A549 (cell line): ENCODE measurements around the gene PGPEP1. TPM values are rescaled to one million over a fixed set of nuclear protein-coding genes. Genes with fewer than 3 reads are reported as not detected.

ENCODE experiments used
- ATAC-seq, 2 experiments: fragments of 200-7000 bp in 1 of 2; fragments of >200 bp in 1 of 2; cut with Nextera tagmentation in 1 of 2; cut with Tn5 transposase in 1 of 2; 3 replicates each; pipeline versions ENCODE4 v1.8.0 to v1.9.1; 2018 to 2020; ENCODE audit warnings: mild to moderate bottlenecking in 1 of 2, moderate library complexity in 1 of 2
- CTCF ChIA-PET: fragments of 300-600 bp; sonication (Branson Sonifier 250); formaldehyde crosslinking; extraction: SDS; loops from one replicate; lab custom pipeline; 2021; ENCODE audit warnings: antibody characterized with exemption, inconsistent platforms; lab: Yijun Ruan, JAX
- POLR2A ChIA-PET: fragments of 350-600 bp; formaldehyde crosslinking; extraction: SDS; loops from one replicate; lab custom pipeline; 2021; ENCODE audit warnings: antibody characterized with exemption, inconsistent platforms; lab: Yijun Ruan, JAX
- DNase-seq, 2 experiments: peaks; one replicate each; pipeline versions ENCODE4 v3.0.0 to v3.0.0-alpha.2; 2011 to 2016; ENCODE audit warnings: low read depth in 1 of 2, low spot score in 1 of 2
- FAIRE-seq: peaks from 2 replicates; lab custom pipeline; 2011; peaks lifted over from hg19 to GRCh38; lab: Jason Lieb, UNC
- H3K27ac ChIP-seq, 2 experiments: fragments of >200 bp; sonication (Bioruptor Twin); formaldehyde crosslinking; 3 replicates each; pipeline ENCODE4 v1.5.1; 2016 to 2017
- H3K4me1 ChIP-seq: fragments of >200 bp; sonication (Bioruptor Twin); formaldehyde crosslinking; 3 replicates; pipeline ENCODE4 v1.6.1; 2016
- H3K4me2 ChIP-seq: fragments of >200 bp; sonication (Bioruptor Twin); formaldehyde crosslinking; 3 replicates; pipeline ENCODE4 v1.6.1; 2016
- H3K4me3 ChIP-seq: fragments of >200 bp; sonication (Bioruptor Twin); formaldehyde crosslinking; 3 replicates; pipeline ENCODE4 v1.5.1; 2016
- H3K9me3 ChIP-seq: fragments of >200 bp; sonication (Bioruptor Twin); formaldehyde crosslinking; 3 replicates; pipeline ENCODE4 v1.6.1; 2016
- CBX2 ChIP-seq: fragments of 200-600 bp; sonication (generic); IDR thresholded peaks from 2 replicates; pipeline ENCODE4 v1.6.1; 2016; ENCODE audit warnings: low read depth, mild to moderate bottlenecking, borderline replicate concordance
- CEBPB ChIP-seq, 2 experiments: fragments of >200 bp in 1 of 2; sonication (Bioruptor Twin) in 1 of 2; formaldehyde crosslinking in 1 of 2; IDR thresholded peaks; 2 replicates each; pipeline ENCODE4 v1.6.1; 2012 to 2016
- EHF ChIP-seq: fragments of 250-450 bp; sonication (Bioruptor Pico); IDR thresholded peaks from 2 replicates; pipeline ENCODE4 v1.5.0; 2020; ENCODE audit warnings: mild to moderate bottlenecking
- EHMT2 ChIP-seq: fragments of 200-600 bp; sonication (generic); IDR thresholded peaks from 2 replicates; pipeline ENCODE4 v1.6.1; 2016; ENCODE audit warnings: antibody characterized with exemption, low read depth, mild to moderate bottlenecking, moderate library complexity
- FOSL2 ChIP-seq, 2 experiments: fragments of 450-650 bp in 1 of 2; fragments of >200 bp in 1 of 2; sonication (Bioruptor Twin) in 1 of 2; formaldehyde crosslinking; IDR thresholded peaks; 2 replicates each; pipeline versions ENCODE4 v1.5.0 to v1.6.1; 2016 to 2020; ENCODE audit warnings: mild to moderate bottlenecking in 1 of 2, moderate library complexity in 1 of 2
- HDAC2 ChIP-seq: fragments of 200-600 bp; sonication (generic); IDR thresholded peaks from 2 replicates; pipeline ENCODE4 v1.6.1; 2016
- HOXA7 ChIP-seq: fragments of 250-450 bp; sonication (Bioruptor Pico); IDR thresholded peaks from 2 replicates; pipeline ENCODE4 v1.5.0; 2020; ENCODE audit warnings: mild to moderate bottlenecking, moderate library complexity
- REST ChIP-seq: fragments of 200-600 bp; sonication (generic); IDR thresholded peaks from 2 replicates; pipeline ENCODE4 v1.6.1; 2016; ENCODE audit warnings: antibody characterized with exemption, mild to moderate bottlenecking, moderate library complexity
- RNF2 ChIP-seq: fragments of 200-600 bp; sonication (generic); IDR thresholded peaks from 2 replicates; pipeline ENCODE4 v1.6.1; 2016; ENCODE audit warnings: low read depth, mild to moderate bottlenecking, antibody characterized with exemption, moderate library complexity, borderline replicate concordance
- TP53 ChIP-seq: fragments of 250-450 bp; sonication (Bioruptor Pico); IDR thresholded peaks from 2 replicates; pipeline ENCODE4 v1.5.0; 2021; ENCODE audit warnings: mild to moderate bottlenecking, moderate library complexity
- ZFP36 ChIP-seq: fragments of 450-650 bp; IDR thresholded peaks from 2 replicates; pipeline ENCODE4 v1.6.1; 2014; ENCODE audit warnings: borderline replicate concordance; ENCODE audit not compliant: partially characterized antibody
- WGBS: methylation state at CpG from one replicate; pipeline ENCODE4 v1.1.6; 2017; ENCODE audit errors: missing lambda C conversion rate; 5-methylcytosine and 5-hydroxymethylcytosine counted together
- polyA plus RNA-seq, 4 experiments: library from polyadenylated mRNA; depleted of rRNA in 3 of 4; stranded (reverse); fragments of >200 nt; fragmentation: RNase III in 1 of 4; extraction: RNeasy Plus Mini Kit Qiagen cat#74134 plus additional on column Dnase treatment in 1 of 4; gene quantifications; 2 replicates in 3 of 4; 3 replicates in 1 of 4; pipeline ENCODE4 v1.2.3, GENCODE V29; 2011 to 2017
- TF ChIP-seq, protein P1 (sequence below): fragments of >200 bp; sonication (Bioruptor Twin); formaldehyde crosslinking; IDR thresholded peaks from 3 replicates; pipeline ENCODE4 v1.6.1; 2016
- TF ChIP-seq, protein P2 (sequence below): fragments of 250-450 bp; sonication (Bioruptor Pico); IDR thresholded peaks from 2 replicates; pipeline ENCODE4 v1.5.0; 2021; ENCODE audit warnings: mild to moderate bottlenecking, moderate library complexity, borderline replicate concordance
- TF ChIP-seq, protein P3 (sequence below): fragments of 150-350 bp; IDR thresholded peaks from 2 replicates; pipeline ENCODE4 v1.6.1; 2014; ENCODE audit warnings: low read depth, mild to moderate bottlenecking, low read length

The PGPEP1 gene
- polyA plus RNA-seq, 2 of the 4 experiments (the other 2 are of a cell fraction): 5.3 to 7.1 TPM

DNA sequence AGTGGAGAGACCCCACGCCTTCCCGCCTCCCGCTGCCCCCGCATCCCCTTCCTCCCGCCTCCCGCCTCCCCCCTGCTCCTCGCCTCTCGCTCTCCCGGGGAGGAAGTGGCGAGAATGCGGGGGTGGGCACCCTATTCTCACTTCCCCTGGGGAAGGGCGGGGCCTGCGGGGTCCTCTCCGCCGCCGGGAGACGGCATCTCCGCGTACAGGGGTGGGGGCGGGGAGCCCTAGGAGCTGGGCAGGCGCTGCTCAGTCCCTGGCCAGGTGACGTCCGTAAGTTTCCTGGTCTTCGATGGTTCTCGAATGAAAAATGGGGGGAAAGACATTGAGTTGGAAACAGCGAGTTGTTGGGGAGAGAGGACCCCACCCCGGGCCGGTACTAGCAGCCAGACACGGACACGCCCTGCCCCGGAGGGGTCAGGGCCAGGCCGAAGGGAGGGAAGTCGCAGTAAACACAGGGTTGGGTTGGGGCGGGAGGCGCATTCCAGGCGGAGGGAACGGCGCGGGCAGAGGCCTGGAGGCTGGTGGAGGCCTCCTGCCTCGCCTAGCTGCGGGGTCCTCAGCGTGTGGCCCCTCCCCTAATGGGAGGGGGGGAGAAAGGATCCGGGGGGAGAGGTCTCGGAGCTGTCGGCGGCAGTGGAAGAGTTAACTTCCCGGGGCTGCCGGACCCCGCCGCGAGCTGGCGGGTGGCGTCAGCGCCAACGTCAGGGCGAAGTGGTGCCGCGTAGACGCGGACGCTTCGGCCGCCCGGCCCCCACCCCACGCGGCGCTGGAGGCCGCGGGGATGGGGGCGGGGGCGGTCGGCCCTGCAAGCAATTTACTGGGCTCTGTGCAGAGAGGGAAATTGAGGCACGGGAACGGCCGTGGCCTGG, 48.6 kb upstream of the PGPEP1 start (continued):
- TF ChIP-seq TP53 (CRISPR knock-in tag): no peak
- TF ChIP-seq EHMT2: no peak
- TF ChIP-seq, protein P1, sequence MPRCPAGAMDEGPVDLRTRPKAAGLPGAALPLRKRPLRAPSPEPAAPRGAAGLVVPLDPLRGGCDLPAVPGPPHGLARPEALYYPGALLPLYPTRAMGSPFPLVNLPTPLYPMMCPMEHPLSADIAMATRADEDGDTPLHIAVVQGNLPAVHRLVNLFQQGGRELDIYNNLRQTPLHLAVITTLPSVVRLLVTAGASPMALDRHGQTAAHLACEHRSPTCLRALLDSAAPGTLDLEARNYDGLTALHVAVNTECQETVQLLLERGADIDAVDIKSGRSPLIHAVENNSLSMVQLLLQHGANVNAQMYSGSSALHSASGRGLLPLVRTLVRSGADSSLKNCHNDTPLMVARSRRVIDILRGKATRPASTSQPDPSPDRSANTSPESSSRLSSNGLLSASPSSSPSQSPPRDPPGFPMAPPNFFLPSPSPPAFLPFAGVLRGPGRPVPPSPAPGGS: peak; percentile 20; the same call in 2 of the 3 replicates
- TF ChIP-seq, protein P2, sequence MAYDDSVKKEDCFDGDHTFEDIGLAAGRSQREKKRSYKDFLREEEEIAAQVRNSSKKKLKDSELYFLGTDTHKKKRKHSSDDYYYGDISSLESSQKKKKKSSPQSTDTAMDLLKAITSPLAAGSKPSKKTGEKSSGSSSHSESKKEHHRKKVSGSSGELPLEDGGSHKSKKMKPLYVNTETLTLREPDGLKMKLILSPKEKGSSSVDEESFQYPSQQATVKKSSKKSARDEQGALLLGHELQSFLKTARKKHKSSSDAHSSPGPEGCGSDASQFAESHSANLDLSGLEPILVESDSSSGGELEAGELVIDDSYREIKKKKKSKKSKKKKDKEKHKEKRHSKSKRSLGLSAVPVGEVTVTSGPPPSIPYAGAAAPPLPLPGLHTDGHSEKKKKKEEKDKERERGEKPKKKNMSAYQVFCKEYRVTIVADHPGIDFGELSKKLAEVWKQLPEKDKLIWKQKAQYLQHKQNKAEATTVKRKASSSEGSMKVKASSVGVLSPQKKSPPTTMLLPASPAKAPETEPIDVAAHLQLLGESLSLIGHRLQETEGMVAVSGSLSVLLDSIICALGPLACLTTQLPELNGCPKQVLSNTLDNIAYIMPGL (CRISPR knock-in tag): no peak
- TF ChIP-seq RNF2: no peak

DNA sequence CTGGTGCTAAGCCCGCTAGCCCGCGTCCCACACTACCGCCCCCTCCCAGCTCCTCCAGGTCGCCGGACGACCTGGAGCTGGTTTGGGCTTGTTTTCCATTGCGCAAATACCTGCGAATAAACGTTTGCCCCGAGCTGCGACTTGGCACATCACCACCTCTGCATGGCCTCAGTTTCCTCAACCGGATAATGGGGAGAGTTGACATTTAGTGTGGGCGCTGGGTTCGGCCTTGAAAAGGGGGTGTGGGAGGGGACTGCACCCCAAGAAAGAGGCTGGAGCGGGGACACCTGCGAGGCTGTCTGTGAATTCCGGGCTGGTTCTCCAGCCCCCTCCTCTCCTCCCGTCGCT, 48.0 kb upstream of the PGPEP1 start:
- Histone ChIP-seq H3K27ac (peak overlapping the region; percentile 99 to 100), H3K4me3 (peak overlapping the region; percentile 56), H3K9me3 (no peaks in the 10 kb centered on the region), H3K4me2 (peak overlapping the region; percentile 92), H3K4me1 (peaks cover 30% of the 10 kb centered on the region)
- under 1% methylated on average over 11 of the region's 20 CpGs for WGBS
- POLR2A ChIA-PET: interaction anchor here (0.5 to 3.0 kb wide), 10 partner anchors 11 to 124 kb away, joined by 3 to 235 read pairs (median 6); partner anchors contain the start of genes GDF15, JUND and LSM4
- peak in 1 of 2 experiments; percentile 30 for DNase-seq
- peak in 1 of 2 experiments; percentile 49; a peak in 4 of 6 replicates for ATAC-seq
- TF ChIP-seq HDAC2 (no peak; the same call in 1 of the 2 replicates), EHF (CRISPR knock-in tag) (0 out of 2 replicates have a peak, but pooled peaks have one; percentile 9), EHMT2 (no peak), CEBPB (IDR thresholded peaks at IDR 0.05) (peak; percentile 23 to 72; a peak in 3 of 4 replicates), TP53 (CRISPR knock-in tag) (0 out of 2 replicates have a peak, but pooled peaks have one; percentile 59), CBX2 (no peak), HOXA7 (CRISPR knock-in tag) (peak; percentile 43; the same call in 1 of the 2 replicates), ZFP36 (no peak), FOSL2 (IDR thresholded peaks at IDR 0.05) (no peak), FOSL2 (CRISPR knock-in tag; IDR thresholded peaks at IDR 0.05) (no peak), REST (no peak)
- TF ChIP-seq, protein P3, sequence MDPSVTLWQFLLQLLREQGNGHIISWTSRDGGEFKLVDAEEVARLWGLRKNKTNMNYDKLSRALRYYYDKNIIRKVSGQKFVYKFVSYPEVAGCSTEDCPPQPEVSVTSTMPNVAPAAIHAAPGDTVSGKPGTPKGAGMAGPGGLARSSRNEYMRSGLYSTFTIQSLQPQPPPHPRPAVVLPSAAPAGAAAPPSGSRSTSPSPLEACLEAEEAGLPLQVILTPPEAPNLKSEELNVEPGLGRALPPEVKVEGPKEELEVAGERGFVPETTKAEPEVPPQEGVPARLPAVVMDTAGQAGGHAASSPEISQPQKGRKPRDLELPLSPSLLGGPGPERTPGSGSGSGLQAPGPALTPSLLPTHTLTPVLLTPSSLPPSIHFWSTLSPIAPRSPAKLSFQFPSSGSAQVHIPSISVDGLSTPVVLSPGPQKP: no peak
- FAIRE-seq: no peak
- CTCF ChIA-PET: interaction anchor here (0.7 to 6.5 kb wide), 7 partner anchors 10 to 36 kb away, joined by 3 to 57 read pairs (median 3); partner anchors contain the start of gene JUND
